HepG2 (cell line): ENCODE measurements around the gene TNFRSF25. TPM values are rescaled to one million over a fixed set of nuclear protein-coding genes. Genes with fewer than 3 reads are reported as not detected.

Experiments used
- BHLHE40 ChIP-seq: IDR thresholded peaks from 2 replicates; pipeline ENCODE4 v1.6.1; 2011; ENCODE audit warnings: low read length, improper control_type of control experiment
- CREM ChIP-seq, 2 experiments: sonication (generic) in 1 of 2; formaldehyde crosslinking in 1 of 2; IDR thresholded peaks; 2 replicates each; pipeline versions ENCODE4 v1.4.0 to v1.6.1; 2016 to 2020; ENCODE audit warnings: antibody characterized with exemption in 1 of 2, mild to moderate bottlenecking in 1 of 2, missing genetic modification reagents in 1 of 2
- FOSL1 ChIP-seq: sonication (generic); formaldehyde crosslinking; IDR thresholded peaks from 2 replicates; pipeline ENCODE4 v1.9.0; 2021; ENCODE audit warnings: missing genetic modification reagents, borderline replicate concordance
- GATAD2A ChIP-seq: IDR thresholded peaks from 2 replicates; pipeline ENCODE4 v1.6.1; 2016
- HES4 ChIP-seq: sonication (generic); formaldehyde crosslinking; IDR thresholded peaks from 2 replicates; pipeline ENCODE4 v1.9.0; 2021; ENCODE audit warnings: mild to moderate bottlenecking, missing genetic modification reagents, borderline replicate concordance
- MLX ChIP-seq: IDR thresholded peaks from 2 replicates; pipeline ENCODE4 v1.6.1; 2016
- MXI1 ChIP-seq: IDR thresholded peaks from 3 replicates; pipeline ENCODE4 v1.6.1; 2012; ENCODE audit warnings: low read depth, low read length, inconsistent platforms, borderline replicate concordance
- SAP130 ChIP-seq: IDR thresholded peaks from 2 replicates; pipeline ENCODE4 v1.6.1; 2016; ENCODE audit warnings: low read depth
- SMAD1 ChIP-seq: sonication (generic); formaldehyde crosslinking; IDR thresholded peaks from 2 replicates; pipeline ENCODE4 v1.4.0; 2020; ENCODE audit warnings: missing genetic modification reagents, low read depth, mild to moderate bottlenecking, borderline replicate concordance
- SOX5 ChIP-seq: IDR thresholded peaks from 2 replicates; pipeline ENCODE4 v1.6.1; 2016; ENCODE audit warnings: borderline replicate concordance
- STAG1 ChIP-seq: sonication (generic); formaldehyde crosslinking; IDR thresholded peaks from 2 replicates; pipeline ENCODE4 v1.4.0; 2020; ENCODE audit warnings: missing genetic modification reagents
- TAF1 ChIP-seq: sonication (generic); formaldehyde crosslinking; IDR thresholded peaks from 2 replicates; pipeline ENCODE4 v1.4.0; 2020; ENCODE audit warnings: missing genetic modification reagents
- TP53 ChIP-seq: sonication (generic); formaldehyde crosslinking; conservative IDR thresholded peaks from 2 replicates; pipeline ENCODE4 v1.4.0; 2020; ENCODE audit warnings: missing genetic modification reagents
- ZBTB14 ChIP-seq: sonication (generic); formaldehyde crosslinking; IDR thresholded peaks from 2 replicates; pipeline ENCODE4 v1.4.0; 2020; ENCODE audit warnings: missing genetic modification reagents
- ZBTB43 ChIP-seq: sonication (generic); formaldehyde crosslinking; conservative IDR thresholded peaks from 2 replicates; pipeline ENCODE4 v1.4.0; 2020; ENCODE audit warnings: missing genetic modification reagents
- ZMYM4 ChIP-seq: sonication (generic); formaldehyde crosslinking; IDR thresholded peaks from 2 replicates; pipeline ENCODE4 v1.8.1; 2023; ENCODE audit warnings: mild to moderate bottlenecking, missing genetic modification reagents
- ZNF687 ChIP-seq: sonication (generic); formaldehyde crosslinking; IDR thresholded peaks from 2 replicates; pipeline ENCODE4 v1.5.1; 2020; ENCODE audit warnings: mild to moderate bottlenecking, missing genetic modification reagents, moderate library complexity
- ZNF704 ChIP-seq: sonication (generic); formaldehyde crosslinking; IDR thresholded peaks from 2 replicates; pipeline ENCODE4 v1.8.1; 2023; ENCODE audit warnings: mild to moderate bottlenecking, inconsistent platforms, moderate library complexity, missing genetic modification reagents, borderline replicate concordance
- polyA plus RNA-seq, 8 experiments: library from polyadenylated mRNA; depleted of rRNA in 3 of 8; stranded (reverse) in 7 of 8; unstranded in 1 of 8; fragments of >200 nt; fragmentation: Illumina TruSeq in 4 of 8; extraction: Trizol in 4 of 8; gene quantifications; 2 replicates each; pipeline versions ENCODE4 v1.2.1 to v1.2.3, GENCODE V29; 2011 to 2016; ENCODE audit warnings: low read depth in 4 of 8, missing spikeins in 1 of 8, mixed read lengths in 1 of 8; ENCODE audit not compliant: insufficient read depth in 1 of 8
- total RNA-seq, 5 experiments: library from RNA; depleted of rRNA; stranded (reverse); fragments of >200 nt; fragmentation: Illumina TruSeq; extraction: Trizol; gene quantifications; 2 replicates each; pipeline ENCODE4 v1.2.3, GENCODE V29; 2016; ENCODE audit warnings: low read depth in 1 of 5

The TNFRSF25 gene
- total and polyA plus RNA-seq, 2 of the 13 experiments (the other 11 are each of a cell fraction or from before 2014, with no cell fraction given) = 1.4 to 1.5 TPM

- TF ChIP-seq ZBTB14 (CRISPR knock-in tag) = no peak
- TF ChIP-seq ZMYM4 (CRISPR knock-in tag) = 0 out of 2 replicates have a peak, but pooled peaks have one; percentile 31
- peak; percentile 49; the same call in 1 of the 2 replicates for TF ChIP-seq BHLHE40
- no peak for TF ChIP-seq SMAD1 (CRISPR knock-in tag)
- peak; percentile 42 for TF ChIP-seq STAG1 (CRISPR knock-in tag)
- TF ChIP-seq GATAD2A (CRISPR knock-in tag) = peak; percentile 42; the same call in 1 of the 2 replicates
- 0 out of 2 replicates have a peak, but pooled peaks have one; percentile 37 for TF ChIP-seq ZNF704 (CRISPR knock-in tag)
- no peak for TF ChIP-seq TAF1 (CRISPR knock-in tag)
- peak; percentile 69; the same call in 1 of the 3 replicates for TF ChIP-seq MXI1
- no peak for TF ChIP-seq FOSL1
- no peak for TF ChIP-seq CREM (IDR thresholded peaks at IDR 0.05)
- TF ChIP-seq CREM (CRISPR knock-in tag; IDR thresholded peaks at IDR 0.05) = no peak
- peak; percentile 18; the same call in 1 of the 2 replicates for TF ChIP-seq SOX5
- peak; percentile 96 for TF ChIP-seq MLX (CRISPR knock-in tag)
- TF ChIP-seq HES4 (CRISPR knock-in tag) = 0 out of 2 replicates have a peak, but pooled peaks have one; percentile 36
- TF ChIP-seq SAP130 (CRISPR knock-in tag) = peak; percentile 66
- TF ChIP-seq TP53 = peak; percentile 87; the same call in 1 of the 2 replicates
- TF ChIP-seq ZBTB43 = 0 out of 2 replicates have a peak, but pooled peaks have one; percentile 30
- peak; percentile 78 for TF ChIP-seq ZNF687 (CRISPR knock-in tag)
Observed at GRCh38 chr1:6414443-6414844, 51.5 kb downstream of the TNFRSF25 start (continued).
